HG03521 (cell line): Measurements from ENCODE around the gene C3orf22.

Source experiments
- ATAC-seq: cut with Tn5 transposase; IDR thresholded peaks from one replicate; pipeline ENCODE4 v1.9.1; 2021; ENCODE audit warnings: mild to moderate bottlenecking, moderate library complexity; ENCODE audit not compliant: unreplicated experiment

C3orf22 gene

GRCh38 chr3:126528800-126529541 is 29.8 kb downstream of the C3orf22 start:
- no peak for ATAC-seq

DNA sequence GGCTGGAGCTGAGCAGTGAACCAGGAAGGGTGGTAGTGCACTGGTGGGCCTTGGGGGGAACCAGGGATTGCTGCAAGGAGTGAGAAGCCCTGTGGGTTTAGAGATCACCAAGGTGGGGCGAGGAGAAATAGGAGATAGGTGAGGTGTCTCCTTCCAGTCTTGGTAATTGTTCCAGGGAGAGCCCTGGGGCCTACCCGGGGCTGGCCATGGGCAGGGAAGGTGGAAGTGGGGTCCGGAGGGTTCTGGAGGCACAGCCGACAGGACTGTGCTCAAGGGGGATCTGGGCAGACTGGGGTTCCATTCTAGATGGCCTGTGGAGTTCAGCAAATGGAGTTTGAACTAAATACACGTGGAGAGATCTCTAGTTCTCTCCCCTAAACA is 30.3 kb downstream of the C3orf22 start:
- no peak for ATAC-seq

DNA sequence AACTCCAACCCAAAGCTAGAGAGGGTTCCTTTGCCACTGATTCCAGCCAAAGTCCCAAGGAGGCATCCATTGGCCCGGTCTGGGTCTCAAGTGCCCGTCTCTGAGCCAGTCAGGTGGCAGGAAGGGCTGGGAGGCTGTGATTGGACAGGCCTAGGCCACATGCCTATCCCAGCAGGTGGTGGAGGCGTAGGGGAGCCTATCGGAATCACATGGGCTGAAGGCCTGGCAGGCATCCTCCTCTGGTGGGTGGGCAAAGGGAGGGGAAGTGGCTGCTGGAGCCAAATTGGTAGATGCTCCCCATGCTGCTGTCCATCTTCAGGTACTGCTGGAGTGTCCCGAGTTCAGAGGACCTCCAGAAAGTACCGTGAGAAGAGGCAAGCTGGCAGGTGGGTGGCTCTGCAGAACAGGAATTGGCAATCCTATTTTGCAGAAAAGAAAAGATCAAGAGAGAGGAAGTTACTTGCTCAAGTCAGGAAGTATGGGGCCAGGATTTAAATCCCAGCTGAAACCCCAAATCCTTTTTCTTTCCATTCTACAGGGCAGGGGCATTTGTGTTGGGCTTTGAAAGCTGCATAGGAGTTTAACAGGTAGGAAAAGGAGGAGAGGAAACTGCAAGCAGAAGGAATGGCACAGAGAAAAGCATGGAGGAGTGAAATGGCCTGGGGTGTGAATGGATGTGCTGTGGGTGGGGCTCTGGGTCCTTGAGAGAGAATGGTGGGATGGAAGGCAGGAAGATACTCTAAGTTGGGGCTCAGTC is 31.1 kb downstream of the C3orf22 start:
- no peak for ATAC-seq

- no peak for ATAC-seq
Observed at GRCh38 chr3:126527006-126527405, 31.7 kb downstream of the C3orf22 start.

DNA sequence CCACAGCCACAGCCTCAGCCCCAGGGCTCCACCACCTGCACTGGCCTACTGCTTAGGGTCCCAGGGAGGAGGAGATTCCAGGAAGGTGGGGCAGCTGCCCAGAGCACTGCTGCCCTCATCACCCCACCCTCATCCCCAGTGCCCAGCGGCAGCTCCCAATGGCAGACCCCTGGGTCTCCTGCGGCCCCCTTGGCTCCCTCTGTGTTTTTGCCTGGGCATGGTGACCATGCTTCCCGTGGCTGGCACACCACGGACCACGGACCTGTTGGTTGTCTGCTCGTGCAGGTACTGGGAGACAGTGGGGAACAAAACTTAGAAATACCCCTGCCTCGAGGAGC is 32.1 kb downstream of the C3orf22 start:
- no peak for ATAC-seq

DNA sequence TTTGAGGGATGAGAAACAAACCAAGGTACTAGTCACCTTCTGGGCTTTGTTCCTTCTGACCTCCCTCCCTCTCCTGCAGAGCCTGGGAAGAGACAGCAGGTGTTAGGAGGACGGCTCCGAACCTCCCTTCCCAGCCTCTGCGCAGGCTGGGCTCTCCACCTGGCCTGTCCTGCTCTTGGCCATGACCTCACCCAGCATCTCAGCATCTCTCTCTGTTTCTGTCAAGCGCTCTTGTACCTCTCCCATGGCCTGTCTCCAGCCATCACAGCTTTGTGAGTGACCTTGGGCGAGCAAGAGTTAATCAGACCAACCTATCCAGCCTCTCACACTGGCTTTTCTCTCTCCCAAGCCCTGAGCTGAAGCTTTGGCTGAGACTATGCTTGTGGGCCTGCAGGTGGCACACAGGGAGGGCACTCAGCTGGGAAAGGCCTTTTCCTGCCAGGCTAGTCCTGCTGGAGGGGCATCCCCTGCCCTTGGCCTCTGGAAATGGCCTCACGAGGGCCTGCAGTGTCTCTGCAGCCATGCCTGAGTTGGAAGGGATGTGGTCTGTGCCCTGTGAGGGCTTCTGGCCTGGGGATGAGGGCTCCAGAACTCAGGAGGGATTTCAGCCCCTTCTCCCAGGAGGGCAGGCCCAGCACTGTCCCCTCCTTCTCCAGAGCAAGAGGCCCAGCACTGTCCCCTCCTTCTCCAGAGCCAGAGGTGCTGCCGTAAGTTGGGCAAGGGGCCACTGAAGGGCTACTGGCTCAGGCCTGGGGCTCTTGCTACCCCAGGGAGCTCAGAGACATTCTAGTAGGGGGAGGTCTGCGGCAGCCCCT is 32.7 kb downstream of the C3orf22 start:
- ATAC-seq = no peak

- ATAC-seq = no peak
Observed at GRCh38 chr3:126525091-126525852, 33.5 kb downstream of the C3orf22 start.

- no peak for ATAC-seq
Observed at GRCh38 chr3:126524429-126524988, 34.2 kb downstream of the C3orf22 start.

GRCh38 chr3:126523745-126524428 is 34.8 kb downstream of the C3orf22 start, which contains the start of gene CHST13:
Gene CHST13, plus strand, starts transcription at chr3:126524155. Its CDS starts 178 bp downstream, at chr3:126524333.
- ATAC-seq = no peak

DNA sequence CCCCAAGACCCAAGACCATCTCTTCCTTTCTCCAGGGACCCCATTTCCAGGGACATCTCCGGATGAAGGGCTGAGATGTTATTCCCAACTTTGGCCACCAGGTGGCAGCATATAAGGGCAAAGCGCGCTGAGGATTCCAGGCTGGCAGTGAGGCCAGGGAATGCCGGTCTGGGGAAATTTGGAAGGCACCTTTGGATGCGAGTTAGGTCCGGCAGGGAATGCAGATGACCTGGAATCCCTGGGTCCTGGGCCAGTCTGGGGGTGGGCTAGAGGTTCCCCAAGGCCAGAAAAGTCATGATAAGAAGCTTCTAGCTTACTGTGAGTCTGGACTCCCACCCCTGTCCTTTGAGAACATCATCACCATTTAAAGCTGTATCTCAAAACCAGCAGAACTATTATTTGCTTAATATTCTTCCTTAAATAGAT is 36.4 kb downstream of the C3orf22 start:
- ATAC-seq = no peak

GRCh38 chr3:126521122-126521891 is 37.4 kb downstream of the C3orf22 start:
- no peak for ATAC-seq

GRCh38 chr3:126519506-126520455 is 39.0 kb downstream of the C3orf22 start:
- ATAC-seq = no peak

- ATAC-seq = no peak
Observed at GRCh38 chr3:126518779-126519177, 40.0 kb downstream of the C3orf22 start.

GRCh38 chr3:126517986-126518778 is 40.5 kb downstream of the C3orf22 start:
- no peak for ATAC-seq

DNA sequence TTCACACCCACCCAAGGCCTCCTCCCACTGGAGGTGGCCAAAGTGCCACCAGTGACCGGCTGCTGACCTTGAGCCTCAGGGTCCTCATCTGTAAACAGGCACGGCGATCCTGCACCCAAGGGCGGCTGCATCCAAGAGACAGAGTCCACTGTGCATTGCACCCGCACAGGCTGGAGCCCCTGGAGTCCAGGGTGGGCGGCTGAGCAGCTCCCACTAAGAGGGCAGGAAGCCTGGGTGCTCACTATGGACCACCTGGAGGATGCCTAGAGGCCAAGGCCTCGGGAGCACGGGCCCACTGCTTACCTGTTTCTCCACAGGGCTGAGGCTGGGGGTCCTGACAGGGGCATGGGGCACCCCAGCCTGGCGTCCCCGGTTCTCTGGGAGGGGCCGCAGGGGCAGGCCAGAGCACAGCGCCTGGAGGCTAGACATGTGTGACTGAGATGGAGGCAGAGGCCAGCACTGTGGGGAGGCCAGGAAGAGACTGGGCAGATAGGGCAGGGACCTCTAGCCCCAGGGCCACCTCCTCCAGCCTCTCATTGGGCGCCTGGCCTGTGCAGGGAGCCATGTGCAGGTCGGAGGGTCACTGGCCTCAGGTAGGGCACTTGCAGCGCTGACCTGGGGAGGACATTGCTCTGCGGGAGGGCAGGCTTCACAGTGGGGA is 41.3 kb downstream of the C3orf22 start, which contains the start of gene UROC1:
TSS of gene UROC1 (minus strand) at position 483 of the 661 bp plus-strand sequence. CDS start at position 429, 54 bp downstream.
- no peak for ATAC-seq

DNA sequence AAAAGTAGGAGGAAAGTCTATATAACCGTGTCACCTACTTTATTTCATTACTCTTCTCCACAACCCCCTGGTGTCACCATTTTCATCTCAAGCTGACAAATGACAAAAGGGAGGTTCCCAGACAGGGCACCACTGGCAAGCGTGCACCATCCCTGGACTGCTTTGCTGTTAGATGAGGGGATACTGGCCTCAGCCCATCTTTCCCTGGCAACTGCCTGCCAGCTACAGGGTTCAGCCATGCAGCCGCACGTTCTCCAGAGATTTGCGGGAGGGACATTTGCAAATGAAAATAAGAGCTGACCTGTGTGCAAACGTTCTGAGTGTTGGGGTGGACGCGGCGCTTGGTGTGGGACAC is 41.8 kb downstream of the C3orf22 start:
- ATAC-seq = no peak
